Sigmoid colon (tissue), 7 donors: ENCODE measurements around the gene MAP4K4. TPM values are rescaled to one million over a fixed set of nuclear protein-coding genes. Genes with fewer than 3 reads are reported as not detected.

Experiments used
- DNase-seq: peaks from one replicate; pipeline ENCODE4 v3.0.0-alpha.2; 2019
- H3K27ac ChIP-seq, 4 donors: fragments of 200-600 bp; sonication (generic); one replicate each; pipeline ENCODE4 v1.5.1; 2016 to 2019; ENCODE audit warnings: mild to moderate bottlenecking in 1 of 4
- H3K27me3 ChIP-seq, 3 donors: fragments of 200-600 bp; sonication (generic); one replicate each; pipeline ENCODE4 v1.5.1; 2019; ENCODE audit warnings: mild to moderate bottlenecking in 1 of 3
- H3K36me3 ChIP-seq, 4 donors: fragments of 200-600 bp; sonication (generic); one replicate each; pipeline ENCODE4 v1.5.1; 2016 to 2019
- H3K4me1 ChIP-seq, 4 donors: fragments of 200-600 bp; sonication (generic); one replicate each; pipeline ENCODE4 v1.5.1; 2017 to 2019
- H3K4me3 ChIP-seq, 4 donors: fragments of 200-600 bp; sonication (generic); one replicate each; pipeline ENCODE4 v1.5.1; 2017 to 2019; ENCODE audit warnings: mild to moderate bottlenecking in 2 of 4, moderate library complexity in 1 of 4
- H3K9me3 ChIP-seq, 4 donors: fragments of 200-600 bp in 3 of 4; sonication (generic) in 3 of 4; one replicate each; pipeline versions ENCODE4 v1.5.1 to v1.6.1; 2013 to 2019
- CTCF ChIP-seq, 4 experiments: fragments of 450-650 bp in 3 of 4; fragments of 200-600 bp in 1 of 4; IDR thresholded peaks; one replicate each; pipeline ENCODE4 v1.5.1; 2016 to 2019; ENCODE audit warnings: antibody characterized with exemption in 4 of 4, mild to moderate bottlenecking in 3 of 4, moderate library complexity in 2 of 4
- EP300 ChIP-seq, 4 donors: sonication (generic); formaldehyde crosslinking; IDR thresholded peaks; one replicate each; pipeline ENCODE4 v1.6.1; 2017; ENCODE audit warnings: antibody characterized with exemption in 4 of 4
- POLR2A ChIP-seq, 2 donors: fragments of 450-650 bp; IDR thresholded peaks; one replicate each; pipeline ENCODE4 v1.6.1; 2016; ENCODE audit warnings: antibody characterized with exemption in 2 of 2, mild to moderate bottlenecking in 2 of 2, moderate library complexity in 2 of 2
- POLR2AphosphoS5 ChIP-seq, 4 donors: sonication (generic); formaldehyde crosslinking; IDR thresholded peaks; one replicate each; pipeline ENCODE4 v1.6.1; 2017; ENCODE audit warnings: antibody characterized with exemption in 4 of 4
- WGBS, 2 donors: extraction: QIAGEN DNeasy Blood & Tissue Kit; methylation state at CpG; one replicate each; pipeline ENCODE4 v1.1.7; 2013; 5-methylcytosine and 5-hydroxymethylcytosine counted together
- intact Hi-C: fragments of 100-400 bp; cut with DNase I; formaldehyde crosslinking; loops from one replicate; pipeline ENCODE4 v1.15.1; 2023
- polyA plus RNA-seq, 3 donors: library from polyadenylated mRNA; stranded (reverse); fragments of 200-250 nt; gene quantifications; one replicate each; pipeline ENCODE4 v1.2.3, GENCODE V29; 2013
- total RNA-seq, 4 donors: library from RNA; depleted of rRNA; stranded (reverse); fragments of >200 nt; gene quantifications; one replicate each; pipeline ENCODE4 v1.1.0, GENCODE V29; 2016
- donor health status: healthy with polysubstance abuse.
- donor health status: Bipolar disorder and iron deficiency.
- donor health status: healthy.

The MAP4K4 gene
- total and polyA plus RNA-seq, 7 donors, result 8.8 to 62.9 (median 37.2) TPM

- Histone ChIP-seq H3K36me3 (peaks cover 0 to 51% (median 16%) of the 10 kb centered on the region in 4 donors), H3K27ac (no peak overlapping the region), H3K4me1 (no peaks in the 10 kb centered on the region), H3K9me3 (no peaks in the 10 kb centered on the region), H3K27me3 (no peaks in the 10 kb centered on the region), H3K4me3 (no peak overlapping the region)
- intact Hi-C loops, result no loop called here
- WGBS, 2 donors, result 83 to 93% methylated on average over 9 of the region's 9 CpGs
- no peak for TF ChIP-seq CTCF (IDR thresholded peaks at IDR 0.05)
- TF ChIP-seq POLR2AphosphoS5 (IDR thresholded peaks at IDR 0.05), result no peak
- TF ChIP-seq EP300 (IDR thresholded peaks at IDR 0.05), result no peak
- no peak for TF ChIP-seq POLR2A (IDR thresholded peaks at IDR 0.05)
- no peak for DNase-seq
Measured at GRCh38 chr2:101893681-101894381, 196.3 kb downstream of the MAP4K4 start.

- Histone ChIP-seq H3K4me1 (no peaks in the 10 kb centered on the region), H3K36me3 (peaks cover 0 to 39% (median 10%) of the 10 kb centered on the region in 4 donors), H3K9me3 (no peaks in the 10 kb centered on the region), H3K27me3 (no peaks in the 10 kb centered on the region), H3K27ac (no peak overlapping the region), H3K4me3 (no peak overlapping the region)
- intact Hi-C loops, result no loop called here
- no peak for DNase-seq
- no peak for TF ChIP-seq EP300 (IDR thresholded peaks at IDR 0.05)
- TF ChIP-seq CTCF (IDR thresholded peaks at IDR 0.05), result no peak
- TF ChIP-seq POLR2AphosphoS5 (IDR thresholded peaks at IDR 0.05), result no peak
- no peak for TF ChIP-seq POLR2A (IDR thresholded peaks at IDR 0.05)
- WGBS, 2 donors, result 97% methylated on average over 7 of the region's 7 CpGs
Measured at GRCh38 chr2:101895039-101895438, 197.5 kb downstream of the MAP4K4 start.

GRCh38 chr2:101895819-101896322 is 198.4 kb downstream of the MAP4K4 start:
- 91% methylated on average over 2 of the region's 2 CpGs for WGBS, 2 donors
- H3K36me3 ChIP-seq, result peaks cover 0 to 32% (median 10%) of the 10 kb centered on the region in 4 donors
- DNase-seq, result no peak
- H3K27me3 ChIP-seq, result no peaks in the 10 kb centered on the region
- intact Hi-C loops, result no loop called here
- no peak for TF ChIP-seq EP300 (IDR thresholded peaks at IDR 0.05)
- no peaks in the 10 kb centered on the region for H3K4me1 ChIP-seq
- H3K4me3 ChIP-seq, result no peak overlapping the region
- H3K9me3 ChIP-seq, result no peaks in the 10 kb centered on the region
- H3K27ac ChIP-seq, result no peak overlapping the region

- H3K27me3 ChIP-seq, result no peaks in the 10 kb centered on the region
- peaks cover 0 to 3% (median 1%) of the 10 kb centered on the region in 4 donors for H3K9me3 ChIP-seq
- no peak for DNase-seq
- H3K4me1 ChIP-seq, result no peaks in the 10 kb centered on the region
- H3K4me3 ChIP-seq, result no peak overlapping the region
- intact Hi-C loops, result no loop called here
- H3K36me3 ChIP-seq, result peaks cover 0 to 19% (median 9%) of the 10 kb centered on the region in 4 donors
- WGBS, 2 donors, result 94 to 96% methylated on average over 1 of the region's 1 CpG
- no peak for TF ChIP-seq EP300 (IDR thresholded peaks at IDR 0.05)
- TF ChIP-seq CTCF (IDR thresholded peaks at IDR 0.05), result no peak
- no peak for TF ChIP-seq POLR2A (IDR thresholded peaks at IDR 0.05)
- TF ChIP-seq POLR2AphosphoS5 (IDR thresholded peaks at IDR 0.05), result no peak
- H3K27ac ChIP-seq, result no peak overlapping the region
Measured at GRCh38 chr2:101897301-101897700, 199.8 kb downstream of the MAP4K4 start.

- peaks cover 0 to 4% (median 2%) of the 10 kb centered on the region in 4 donors for H3K9me3 ChIP-seq
- no peak overlapping the region for H3K4me3 ChIP-seq
- H3K36me3 ChIP-seq, result no peaks in the 10 kb centered on the region
- no peaks in the 10 kb centered on the region for H3K4me1 ChIP-seq
- TF ChIP-seq POLR2AphosphoS5 (IDR thresholded peaks at IDR 0.05) (no peak), EP300 (IDR thresholded peaks at IDR 0.05) (no peak), CTCF (IDR thresholded peaks at IDR 0.05) (no peak), POLR2A (IDR thresholded peaks at IDR 0.05) (no peak)
- no peaks in the 10 kb centered on the region for H3K27me3 ChIP-seq
- intact Hi-C loops, result no loop called here
- no peak overlapping the region for H3K27ac ChIP-seq
- DNase-seq, result no peak
Measured at GRCh38 chr2:101899265-101899664, 201.8 kb downstream of the MAP4K4 start.
